ENCODE data around the gene BDH1.

The BDH1 gene

DNA sequence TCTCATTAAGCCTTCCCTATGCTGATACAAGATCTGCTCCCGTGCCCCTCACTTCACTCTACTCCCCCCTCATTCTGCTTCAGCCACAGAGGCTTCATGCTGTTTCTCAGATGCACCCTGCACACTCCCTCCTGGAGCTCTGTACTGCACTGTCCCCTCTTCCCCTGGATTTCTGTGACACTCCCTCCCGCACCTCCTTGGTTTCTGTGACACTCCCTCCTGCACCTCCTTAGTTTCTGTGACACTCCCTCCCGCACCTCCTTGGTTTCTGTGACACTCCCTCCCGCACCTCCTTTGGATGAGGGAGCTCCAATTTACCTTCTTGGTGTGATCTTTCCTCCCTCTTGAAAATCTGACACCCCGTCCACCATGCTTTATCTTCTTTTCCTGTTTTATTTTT, 28.2 kb downstream of the BDH1 start:
- Histone ChIP-seq H3K9me3 (ENCODE audit: control insufficient read depth in 2 of 2, low read length in 2 of 2) (no peaks in the 10 kb centered on the region), H3K27me3 (ENCODE audit: control insufficient read depth in 1 of 2, insufficient read depth in 2 of 2, low read length in 2 of 2) (no peaks in the 10 kb centered on the region), H3K36me3 (ENCODE audit: control insufficient read depth in 2 of 2, insufficient read depth in 2 of 2, low read length in 2 of 2) (peaks cover 12 to 20% of the 10 kb centered on the region in 2 donors), H3K9ac (ENCODE audit: low read length in 2 of 2) (no peak overlapping the region), H3K4me1 (ENCODE audit: control insufficient read depth, insufficient read depth, low read length) (no peaks in the 10 kb centered on the region), H3K27ac (ENCODE audit: low read length) (no peak overlapping the region), H3K4me3 (ENCODE audit: low read length in 2 of 2) (no peak overlapping the region)

- Histone ChIP-seq H3K36me3 (ENCODE audit: control insufficient read depth in 2 of 2, insufficient read depth in 2 of 2, low read length in 2 of 2) (peaks cover 8 to 10% of the 10 kb centered on the region in 2 donors), H3K27ac (ENCODE audit: low read length) (no peak overlapping the region), H3K4me3 (ENCODE audit: low read length in 2 of 2) (no peak overlapping the region), H3K4me1 (ENCODE audit: control insufficient read depth, insufficient read depth, low read length) (peaks cover 5% of the 10 kb centered on the region), H3K27me3 (ENCODE audit: control insufficient read depth in 1 of 2, insufficient read depth in 2 of 2, low read length in 2 of 2) (no peaks in the 10 kb centered on the region), H3K9me3 (ENCODE audit: control insufficient read depth in 2 of 2, low read length in 2 of 2) (no peaks in the 10 kb centered on the region), H3K9ac (ENCODE audit: low read length in 2 of 2) (no peak overlapping the region)
Measured at GRCh38 chr3:197525706-197526105, 30.1 kb downstream of the BDH1 start.

DNA sequence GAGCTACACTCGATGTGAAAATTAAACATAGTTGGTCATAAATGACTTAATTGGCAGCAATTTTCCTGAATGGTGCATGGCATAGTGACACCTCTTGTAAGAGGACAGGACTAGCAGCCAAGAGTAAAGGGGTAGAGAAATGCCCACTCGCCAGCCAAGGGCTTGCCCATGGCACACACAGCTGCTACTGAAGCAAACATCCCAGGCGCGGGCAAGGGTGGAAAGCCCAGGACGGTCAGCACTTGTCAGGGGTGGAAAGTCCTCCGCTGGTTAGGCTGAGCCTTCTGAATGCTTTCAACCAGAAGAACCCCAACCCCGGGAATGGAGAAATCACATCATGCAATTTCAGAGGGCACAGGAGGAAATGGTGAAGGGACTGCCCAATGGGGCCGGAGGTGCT, 31.6 kb downstream of the BDH1 start:
- no peak overlapping the region for H3K9ac ChIP-seq (ENCODE audit: low read length in 2 of 2)
- H3K4me1 ChIP-seq (ENCODE audit: control insufficient read depth, insufficient read depth, low read length): peaks cover 5% of the 10 kb centered on the region
- no peak overlapping the region for H3K4me3 ChIP-seq (ENCODE audit: low read length in 2 of 2)
- no peak overlapping the region for H3K27ac ChIP-seq (ENCODE audit: low read length)
- peaks cover 8% of the 10 kb centered on the region in 2 donors for H3K36me3 ChIP-seq (ENCODE audit: control insufficient read depth in 2 of 2, insufficient read depth in 2 of 2, low read length in 2 of 2)
- H3K27me3 ChIP-seq (ENCODE audit: control insufficient read depth in 1 of 2, insufficient read depth in 2 of 2, low read length in 2 of 2): no peaks in the 10 kb centered on the region
- no peaks in the 10 kb centered on the region for H3K9me3 ChIP-seq (ENCODE audit: control insufficient read depth in 2 of 2, low read length in 2 of 2)

DNA sequence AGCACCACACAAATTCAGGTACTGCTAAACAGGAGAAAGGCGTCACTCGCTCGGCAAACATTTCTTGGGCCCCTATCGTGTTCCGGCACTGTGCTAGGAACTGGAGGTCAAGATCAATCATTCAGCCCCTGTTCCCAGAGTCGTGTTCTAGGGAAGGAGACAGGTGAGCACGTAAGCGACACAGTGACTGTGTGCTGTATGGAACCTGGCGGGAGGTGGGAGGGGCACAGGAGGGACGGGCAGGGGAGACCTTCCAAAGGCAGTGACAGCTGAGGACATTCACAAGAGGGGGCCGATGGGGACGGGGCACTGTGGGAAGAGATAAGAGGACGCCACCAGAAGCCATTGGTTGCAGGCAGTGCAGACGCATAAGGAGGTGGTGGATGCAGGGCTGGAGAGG, 32.2 kb downstream of the BDH1 start:
- Histone ChIP-seq H3K9ac (ENCODE audit: low read length in 2 of 2) (no peak overlapping the region), H3K9me3 (ENCODE audit: control insufficient read depth in 2 of 2, low read length in 2 of 2) (no peaks in the 10 kb centered on the region), H3K27ac (ENCODE audit: low read length) (no peak overlapping the region), H3K36me3 (ENCODE audit: control insufficient read depth in 2 of 2, insufficient read depth in 2 of 2, low read length in 2 of 2) (peaks cover 4 to 8% of the 10 kb centered on the region in 2 donors), H3K4me3 (ENCODE audit: low read length in 2 of 2) (no peak overlapping the region), H3K27me3 (ENCODE audit: control insufficient read depth in 1 of 2, insufficient read depth in 2 of 2, low read length in 2 of 2) (no peaks in the 10 kb centered on the region), H3K4me1 (ENCODE audit: control insufficient read depth, insufficient read depth, low read length) (peaks cover 5% of the 10 kb centered on the region)

DNA sequence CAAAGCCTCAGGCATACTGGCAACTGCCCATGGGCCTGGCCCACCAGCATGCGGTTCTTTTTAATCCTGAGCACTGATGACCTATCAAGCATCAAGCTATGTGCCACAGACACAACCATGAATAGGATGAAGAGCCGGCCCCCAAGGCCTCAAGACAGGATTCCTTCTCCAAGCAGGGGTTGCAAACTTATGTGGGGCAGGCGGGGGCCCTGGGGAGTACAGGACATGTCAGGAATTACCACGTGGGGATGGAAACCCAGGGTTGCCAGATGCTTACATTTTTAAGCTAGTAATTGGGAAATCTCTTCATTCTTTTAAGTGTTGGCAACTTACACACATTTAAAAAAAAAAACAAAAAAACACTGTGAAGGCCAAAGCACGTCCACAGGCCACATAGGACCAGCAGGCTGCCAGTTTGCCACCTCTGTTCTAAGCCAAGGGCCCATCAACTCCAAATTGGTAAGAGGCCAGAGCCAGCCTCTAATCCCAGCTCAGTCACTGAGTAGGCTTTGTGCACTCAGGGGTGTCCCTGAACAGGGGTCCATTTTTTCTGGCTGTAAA, 32.8 kb downstream of the BDH1 start:
- H3K36me3 ChIP-seq (ENCODE audit: control insufficient read depth in 2 of 2, insufficient read depth in 2 of 2, low read length in 2 of 2): peaks cover 2 to 8% of the 10 kb centered on the region in 2 donors
- H3K27ac ChIP-seq (ENCODE audit: low read length): no peak overlapping the region
- no peaks in the 10 kb centered on the region for H3K9me3 ChIP-seq (ENCODE audit: control insufficient read depth in 2 of 2, low read length in 2 of 2)
- no peak overlapping the region for H3K9ac ChIP-seq (ENCODE audit: low read length in 2 of 2)
- H3K4me1 ChIP-seq (ENCODE audit: control insufficient read depth, insufficient read depth, low read length): peaks cover 5% of the 10 kb centered on the region
- no peak overlapping the region for H3K4me3 ChIP-seq (ENCODE audit: low read length in 2 of 2)
- H3K27me3 ChIP-seq (ENCODE audit: control insufficient read depth in 1 of 2, insufficient read depth in 2 of 2, low read length in 2 of 2): no peaks in the 10 kb centered on the region

DNA sequence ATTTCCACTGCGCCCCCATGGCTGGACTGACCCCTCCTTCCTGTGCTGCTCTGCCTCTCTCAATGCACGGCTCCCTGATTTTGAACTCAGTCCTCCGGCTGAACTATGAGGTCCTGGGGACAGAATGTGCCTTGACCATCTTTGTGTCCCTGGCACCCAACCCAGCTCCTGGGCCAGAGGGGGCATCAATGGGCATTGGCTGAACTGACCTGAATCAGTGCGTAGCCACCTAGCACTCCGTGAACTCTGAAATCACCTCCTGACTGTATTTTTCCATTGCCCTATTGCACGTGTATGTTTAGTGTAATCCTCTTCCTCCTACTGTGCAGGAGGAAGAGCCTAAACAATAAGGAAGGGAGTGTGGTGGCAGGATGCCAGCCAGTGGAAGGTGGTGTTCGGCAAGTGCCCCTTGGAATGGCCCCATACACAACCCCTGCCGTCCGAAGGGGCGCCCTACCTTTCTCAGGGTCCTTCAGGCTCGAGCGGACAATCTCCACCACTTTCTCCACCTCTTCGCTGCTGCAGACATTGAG, 33.5 kb downstream of the BDH1 start:
- H3K36me3 ChIP-seq (ENCODE audit: control insufficient read depth in 2 of 2, insufficient read depth in 2 of 2, low read length in 2 of 2): peaks cover 2 to 8% of the 10 kb centered on the region in 2 donors
- H3K4me3 ChIP-seq (ENCODE audit: low read length in 2 of 2): no peak overlapping the region
- H3K27ac ChIP-seq (ENCODE audit: low read length): no peak overlapping the region
- no peak overlapping the region for H3K9ac ChIP-seq (ENCODE audit: low read length in 2 of 2)
- H3K9me3 ChIP-seq (ENCODE audit: control insufficient read depth in 2 of 2, low read length in 2 of 2): no peaks in the 10 kb centered on the region
- H3K4me1 ChIP-seq (ENCODE audit: control insufficient read depth, insufficient read depth, low read length): peaks cover 5% of the 10 kb centered on the region
- no peaks in the 10 kb centered on the region for H3K27me3 ChIP-seq (ENCODE audit: control insufficient read depth in 1 of 2, insufficient read depth in 2 of 2, low read length in 2 of 2)

DNA sequence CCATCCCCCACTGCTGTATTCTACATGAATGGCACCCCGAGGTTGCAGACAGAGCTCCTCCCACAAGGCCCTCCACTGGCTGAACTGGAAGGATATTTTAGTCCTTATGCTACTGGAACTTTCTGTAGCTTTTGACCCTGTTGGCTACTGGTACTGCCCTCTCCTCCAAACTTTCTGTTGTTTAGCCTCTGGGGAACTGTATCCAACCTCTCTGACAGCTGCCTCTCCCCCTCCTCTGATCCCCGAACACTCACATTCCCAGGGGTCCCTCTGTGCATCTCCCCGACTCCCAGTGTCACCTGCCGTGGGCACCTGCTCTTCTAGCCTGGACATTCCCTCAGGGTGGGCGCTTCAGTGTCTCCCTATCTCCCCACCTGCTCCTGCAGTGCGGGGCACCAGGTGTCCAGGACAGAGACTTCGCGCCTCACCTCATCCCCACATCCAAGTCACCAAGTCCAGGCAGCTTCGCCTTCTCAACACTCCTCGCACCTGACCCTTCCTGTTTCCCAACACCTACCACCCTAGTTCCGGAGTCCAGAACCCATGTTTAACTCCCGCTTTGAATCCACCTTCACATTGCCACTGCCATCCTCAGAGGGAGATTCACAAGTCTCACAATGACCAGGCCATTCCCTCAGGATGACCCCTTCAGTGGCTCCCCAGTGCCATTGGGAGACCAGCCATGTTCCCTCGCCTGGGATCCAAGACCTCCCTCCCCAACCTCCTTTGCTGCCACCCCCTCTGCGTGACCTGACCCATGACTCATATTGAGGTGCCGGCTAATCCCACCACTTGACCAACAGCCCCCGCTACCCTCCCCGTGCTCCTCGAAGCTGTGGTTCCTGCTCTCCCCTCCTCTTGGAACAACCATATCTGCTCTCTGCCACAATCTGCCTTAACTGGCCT, 34.2 kb downstream of the BDH1 start:
- Histone ChIP-seq H3K4me1 (ENCODE audit: control insufficient read depth, insufficient read depth, low read length) (peaks cover 5% of the 10 kb centered on the region), H3K27ac (ENCODE audit: low read length) (no peak overlapping the region), H3K27me3 (ENCODE audit: control insufficient read depth in 1 of 2, insufficient read depth in 2 of 2, low read length in 2 of 2) (no peaks in the 10 kb centered on the region), H3K9ac (ENCODE audit: low read length in 2 of 2) (peak overlapping the region in 1 of 2 donors; percentile 29), H3K9me3 (ENCODE audit: control insufficient read depth in 2 of 2, low read length in 2 of 2) (no peaks in the 10 kb centered on the region), H3K36me3 (ENCODE audit: control insufficient read depth in 2 of 2, insufficient read depth in 2 of 2, low read length in 2 of 2) (peaks cover 2 to 8% of the 10 kb centered on the region in 2 donors), H3K4me3 (ENCODE audit: low read length in 2 of 2) (no peak overlapping the region)

GRCh38 chr3:197520311-197521276, 35.2 kb downstream of the BDH1 start:
- Histone ChIP-seq H3K27ac (ENCODE audit: low read length) (no peak overlapping the region), H3K36me3 (ENCODE audit: control insufficient read depth in 2 of 2, insufficient read depth in 2 of 2, low read length in 2 of 2) (peaks cover 2 to 5% of the 10 kb centered on the region in 2 donors), H3K27me3 (ENCODE audit: control insufficient read depth in 1 of 2, insufficient read depth in 2 of 2, low read length in 2 of 2) (no peaks in the 10 kb centered on the region), H3K9ac (ENCODE audit: low read length in 2 of 2) (no peak overlapping the region), H3K9me3 (ENCODE audit: control insufficient read depth in 2 of 2, low read length in 2 of 2) (no peaks in the 10 kb centered on the region), H3K4me3 (ENCODE audit: low read length in 2 of 2) (no peak overlapping the region), H3K4me1 (ENCODE audit: control insufficient read depth, insufficient read depth, low read length) (peaks cover 5% of the 10 kb centered on the region)

- H3K27me3 ChIP-seq (ENCODE audit: control insufficient read depth in 1 of 2, insufficient read depth in 2 of 2, low read length in 2 of 2): no peaks in the 10 kb centered on the region
- no peak overlapping the region for H3K9ac ChIP-seq (ENCODE audit: low read length in 2 of 2)
- H3K36me3 ChIP-seq (ENCODE audit: control insufficient read depth in 2 of 2, insufficient read depth in 2 of 2, low read length in 2 of 2): peaks cover 5 to 10% of the 10 kb centered on the region in 2 donors
- H3K4me1 ChIP-seq (ENCODE audit: control insufficient read depth, insufficient read depth, low read length): peaks cover 5% of the 10 kb centered on the region
- H3K4me3 ChIP-seq (ENCODE audit: low read length in 2 of 2): no peak overlapping the region
- H3K27ac ChIP-seq (ENCODE audit: low read length): no peak overlapping the region
- H3K9me3 ChIP-seq (ENCODE audit: control insufficient read depth in 2 of 2, low read length in 2 of 2): no peaks in the 10 kb centered on the region
Measured at GRCh38 chr3:197519801-197520211, 36.0 kb downstream of the BDH1 start.

DNA sequence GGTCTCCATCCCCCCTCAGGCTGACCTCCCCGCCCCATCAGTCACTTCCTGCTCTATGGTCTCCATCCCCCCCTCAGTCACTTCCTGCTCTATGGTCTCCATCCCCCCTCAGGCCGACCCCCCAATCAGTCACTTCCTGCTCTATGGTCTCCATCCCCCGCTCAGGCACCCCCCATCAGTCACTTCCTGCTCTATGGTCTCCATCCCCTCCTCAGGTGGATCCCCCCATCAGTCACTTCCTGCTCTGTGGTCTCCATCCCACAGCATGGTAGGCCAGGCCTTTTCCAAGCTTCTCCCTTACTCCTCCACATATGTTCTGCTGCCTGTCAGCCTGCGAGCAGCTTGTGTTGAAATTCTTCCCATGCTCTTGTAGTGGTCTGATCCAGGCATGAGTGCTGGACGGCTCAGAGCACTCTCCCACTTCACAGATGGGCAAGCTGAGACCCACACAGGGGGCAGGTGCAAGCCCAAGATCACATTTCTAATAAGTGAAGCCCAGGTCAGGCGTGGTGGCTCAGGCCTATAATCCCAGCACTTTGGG, 36.8 kb downstream of the BDH1 start:
- no peaks in the 10 kb centered on the region for H3K27me3 ChIP-seq (ENCODE audit: control insufficient read depth in 1 of 2, insufficient read depth in 2 of 2, low read length in 2 of 2)
- H3K4me1 ChIP-seq (ENCODE audit: control insufficient read depth, insufficient read depth, low read length): peaks cover 5% of the 10 kb centered on the region
- peaks cover 10% of the 10 kb centered on the region in 2 donors for H3K36me3 ChIP-seq (ENCODE audit: control insufficient read depth in 2 of 2, insufficient read depth in 2 of 2, low read length in 2 of 2)
- H3K9me3 ChIP-seq (ENCODE audit: control insufficient read depth in 2 of 2, low read length in 2 of 2): no peaks in the 10 kb centered on the region
- no peak overlapping the region for H3K9ac ChIP-seq (ENCODE audit: low read length in 2 of 2)
- no peak overlapping the region for H3K27ac ChIP-seq (ENCODE audit: low read length)
- H3K4me3 ChIP-seq (ENCODE audit: low read length in 2 of 2): no peak overlapping the region

All from stomach smooth muscle (tissue), 2 donors.